HG02759 (cell line): ENCODE measurements around the gene A2ML1.
"Not testable (repeated sequence)": the region's sequence is repeated elsewhere in the genome, so short reads cannot be mapped to it uniquely, and the experiment has no call there.

Experiments used
- ATAC-seq: cut with Tn5 transposase; IDR thresholded peaks from one replicate; pipeline ENCODE4 v1.9.1; 2021; ENCODE audit warnings: mild to moderate bottlenecking, moderate library complexity; ENCODE audit not compliant: unreplicated experiment

Gene A2ML1

GRCh38 chr12:8822298-8822697 is at the start of gene A2ML1:
Gene A2ML1, plus strand, starts transcription at chr12:8822621. Its CDS starts 31 bp downstream, at chr12:8822652.
- no peak for ATAC-seq

DNA sequence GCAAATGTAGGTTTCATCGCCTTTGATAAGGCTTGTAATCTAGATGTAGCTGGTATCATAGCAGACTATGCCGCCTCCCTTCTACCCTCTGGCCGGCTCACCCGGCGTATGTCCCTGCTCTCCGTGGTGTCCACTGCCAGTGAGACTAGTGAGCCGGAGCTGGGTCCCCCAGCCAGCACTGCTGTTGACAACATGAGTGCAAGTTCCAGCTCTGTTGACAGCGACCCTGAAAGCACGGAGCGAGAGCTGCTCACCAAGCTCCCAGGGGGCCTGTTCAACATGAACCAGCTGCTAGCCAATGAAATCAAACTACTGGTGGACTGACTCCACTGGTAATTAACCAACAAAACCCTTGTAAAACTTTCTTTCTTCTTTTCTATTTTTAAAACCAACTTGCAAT is 49.0 kb upstream of the A2ML1 start:
- ATAC-seq = no peak

GRCh38 chr12:8779281-8779680 is 43.1 kb upstream of the A2ML1 start:
- ATAC-seq = no peak

DNA sequence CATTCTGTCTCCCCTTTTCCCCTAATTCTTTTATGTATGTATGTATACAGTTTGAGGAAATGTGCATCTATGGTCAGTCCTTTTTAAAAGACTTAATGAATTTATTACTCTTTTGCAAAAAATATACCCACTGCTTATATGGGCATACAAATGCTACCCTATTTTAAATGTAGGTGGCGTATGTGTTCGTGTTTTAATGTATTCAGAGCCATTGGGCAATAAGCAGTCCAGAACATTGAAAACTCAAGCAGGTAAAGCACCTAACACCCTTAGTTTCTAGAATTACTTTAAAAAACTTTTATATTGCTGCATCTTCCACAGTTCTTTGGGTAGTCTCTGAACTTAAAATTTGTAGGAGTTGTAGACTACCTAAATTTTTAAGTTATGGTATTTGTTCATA is 42.6 kb upstream of the A2ML1 start:
- no peak for ATAC-seq

GRCh38 chr12:8780389-8780788 is 42.0 kb upstream of the A2ML1 start:
- no peak for ATAC-seq

DNA sequence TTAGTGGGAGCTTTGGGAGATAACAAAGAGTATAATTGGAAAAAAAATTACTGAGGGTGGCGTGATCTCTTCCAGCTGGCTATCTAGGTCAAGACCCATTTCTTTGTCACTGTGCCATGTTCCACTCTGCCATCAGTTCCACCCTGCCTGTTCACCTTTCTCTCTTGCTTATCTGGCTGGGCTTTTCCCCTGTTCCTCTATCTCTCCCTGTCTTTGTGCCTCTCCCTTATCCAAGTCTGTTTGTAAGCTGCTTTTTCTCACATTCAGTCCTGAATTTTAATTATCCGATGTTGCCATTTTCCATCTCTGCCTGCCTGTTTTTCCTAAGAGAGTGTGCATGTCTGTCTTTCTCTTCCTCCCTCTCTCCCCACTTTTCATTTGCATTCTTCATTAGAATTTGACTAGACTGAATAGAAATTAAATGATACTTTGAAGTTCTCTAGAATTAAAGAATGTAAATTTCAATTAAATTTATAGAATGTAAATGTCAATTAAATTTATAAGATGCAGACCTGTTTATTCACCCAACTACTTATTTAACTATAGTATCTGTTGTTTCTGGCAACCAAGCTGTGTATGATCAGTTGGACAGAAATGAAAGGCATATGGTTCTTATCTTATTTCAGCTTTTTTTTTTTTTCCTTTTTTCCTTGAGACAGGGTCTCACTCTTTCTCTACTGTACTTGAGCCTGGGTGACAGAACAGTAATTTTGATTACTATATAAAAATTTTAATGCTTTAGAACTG is 40.9 kb upstream of the A2ML1 start:
- no peak for ATAC-seq

DNA sequence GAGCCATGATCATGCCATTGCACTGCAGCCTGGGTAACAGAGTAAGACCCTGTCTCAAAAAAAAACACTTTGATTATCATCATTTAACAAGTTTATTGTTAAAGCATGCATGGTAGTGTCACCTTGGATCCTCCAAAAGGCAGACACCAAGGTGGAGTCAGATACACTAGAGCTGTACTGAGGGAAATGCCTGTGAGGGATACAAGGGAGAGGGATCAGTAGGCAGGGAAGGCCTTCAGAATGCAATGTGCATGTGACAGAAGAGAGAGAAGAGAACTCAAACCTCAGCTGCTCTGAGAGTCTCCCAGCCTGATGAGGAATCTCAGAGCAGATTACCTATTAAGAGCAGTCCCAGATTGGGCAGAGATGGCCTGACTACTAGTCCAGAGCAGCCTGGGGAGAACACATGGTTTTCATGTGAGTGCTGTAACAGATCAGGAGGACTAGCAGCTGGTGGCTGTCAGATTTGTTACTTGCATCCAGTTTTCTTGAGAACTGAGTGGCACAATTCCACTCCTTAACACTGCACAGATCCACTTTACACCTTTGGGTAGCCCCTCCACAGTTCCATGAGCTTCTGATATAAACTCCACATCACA is 38.0 kb upstream of the A2ML1 start:
- ATAC-seq = no peak

GRCh38 chr12:8785499-8785898 is 36.9 kb upstream of the A2ML1 start:
- no peak for ATAC-seq

DNA sequence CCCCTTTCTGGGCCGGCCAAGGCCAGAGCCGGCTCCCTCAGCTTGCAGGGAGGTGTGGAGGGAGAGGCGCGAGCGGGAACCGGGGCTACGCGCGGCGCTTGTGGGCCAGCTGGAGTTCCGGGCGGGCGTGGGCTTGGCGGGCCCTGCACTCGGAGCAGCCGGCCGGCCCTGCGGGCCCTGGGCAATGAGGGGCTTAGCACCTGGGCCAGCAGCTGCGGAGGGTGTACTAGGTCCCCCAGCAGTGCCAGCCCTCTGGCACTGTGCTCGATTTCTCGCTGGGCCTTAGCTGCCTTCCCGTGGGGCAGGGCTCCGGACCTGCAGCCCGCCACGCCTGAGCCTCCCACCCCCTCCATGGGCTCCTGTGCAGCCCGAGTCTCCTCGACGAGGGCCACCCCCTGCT is 35.2 kb upstream of the A2ML1 start:
- not testable (repeated sequence) for ATAC-seq

GRCh38 chr12:8788706-8789105 is 33.7 kb upstream of the A2ML1 start:
- not testable (repeated sequence) for ATAC-seq

GRCh38 chr12:8789341-8790013 is 32.9 kb upstream of the A2ML1 start:
- ATAC-seq = not testable (repeated sequence)

DNA sequence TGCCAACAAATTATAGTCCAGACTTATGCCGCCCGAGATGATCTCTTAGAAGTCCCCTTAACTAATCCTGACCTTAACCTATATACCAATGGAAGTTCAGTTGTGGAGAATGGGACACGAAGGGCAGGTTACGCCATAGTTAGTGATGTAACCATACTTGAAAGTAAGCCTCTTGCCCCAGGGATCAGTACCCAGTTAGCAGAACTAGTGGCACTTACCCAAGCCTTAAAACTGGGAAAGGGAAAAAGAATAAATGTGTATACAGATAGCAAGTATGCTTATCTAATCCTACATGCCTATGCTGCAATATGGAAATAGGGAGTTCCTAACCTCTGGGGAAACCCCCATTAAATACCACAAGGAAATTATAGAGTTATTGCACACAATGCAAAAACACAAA is 29.2 kb upstream of the A2ML1 start:
- ATAC-seq = not testable (repeated sequence)

- not testable (repeated sequence) for ATAC-seq
Observed at GRCh38 chr12:8794611-8795010, 27.8 kb upstream of the A2ML1 start.

GRCh38 chr12:8796831-8797626 is 25.4 kb upstream of the A2ML1 start:
- ATAC-seq = no peak

GRCh38 chr12:8801213-8801612 is 21.2 kb upstream of the A2ML1 start:
- not testable (repeated sequence) for ATAC-seq

DNA sequence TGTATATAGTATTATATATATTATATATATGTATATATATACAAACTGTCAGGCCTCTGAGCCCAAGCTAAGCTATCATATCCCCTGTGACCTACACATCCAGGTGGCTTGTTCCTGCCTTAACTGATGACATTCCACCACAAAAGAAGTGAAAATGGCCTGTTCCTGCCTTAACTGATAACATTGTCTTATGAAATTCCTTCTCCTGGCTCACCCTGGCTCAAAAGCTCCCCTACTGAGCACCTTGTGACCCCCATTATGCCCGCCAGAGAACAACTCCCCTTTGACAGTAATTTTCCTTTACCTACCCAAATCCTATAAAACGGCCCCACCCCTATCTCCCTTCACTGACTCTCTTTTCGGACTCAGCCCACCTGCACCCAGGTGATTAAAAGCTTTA is 17.6 kb upstream of the A2ML1 start:
- not testable (repeated sequence) for ATAC-seq

- not testable (repeated sequence) for ATAC-seq
Observed at GRCh38 chr12:8805487-8805886, 16.9 kb upstream of the A2ML1 start.

- ATAC-seq = not testable (repeated sequence)
Observed at GRCh38 chr12:8807084-8807483, 15.3 kb upstream of the A2ML1 start.

DNA sequence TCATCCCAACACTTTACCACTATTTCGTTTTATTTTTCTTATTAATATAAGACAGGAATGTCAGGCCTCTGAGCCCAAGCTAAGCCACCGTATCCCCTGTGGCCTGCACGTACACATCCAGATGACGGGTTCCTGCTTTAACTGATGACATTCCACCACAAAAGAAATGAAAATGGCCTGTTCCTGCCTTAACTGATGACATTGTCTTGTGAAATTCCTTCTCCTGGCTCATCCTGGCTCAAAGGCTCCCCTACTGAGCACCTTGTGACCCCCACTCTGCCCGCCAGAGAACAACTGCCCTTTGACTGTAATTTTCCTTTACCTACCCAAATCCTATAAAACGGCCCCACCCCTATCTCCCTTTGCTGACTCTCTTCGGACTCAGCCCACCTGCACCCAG is 12.3 kb upstream of the A2ML1 start:
- not testable (repeated sequence) for ATAC-seq

DNA sequence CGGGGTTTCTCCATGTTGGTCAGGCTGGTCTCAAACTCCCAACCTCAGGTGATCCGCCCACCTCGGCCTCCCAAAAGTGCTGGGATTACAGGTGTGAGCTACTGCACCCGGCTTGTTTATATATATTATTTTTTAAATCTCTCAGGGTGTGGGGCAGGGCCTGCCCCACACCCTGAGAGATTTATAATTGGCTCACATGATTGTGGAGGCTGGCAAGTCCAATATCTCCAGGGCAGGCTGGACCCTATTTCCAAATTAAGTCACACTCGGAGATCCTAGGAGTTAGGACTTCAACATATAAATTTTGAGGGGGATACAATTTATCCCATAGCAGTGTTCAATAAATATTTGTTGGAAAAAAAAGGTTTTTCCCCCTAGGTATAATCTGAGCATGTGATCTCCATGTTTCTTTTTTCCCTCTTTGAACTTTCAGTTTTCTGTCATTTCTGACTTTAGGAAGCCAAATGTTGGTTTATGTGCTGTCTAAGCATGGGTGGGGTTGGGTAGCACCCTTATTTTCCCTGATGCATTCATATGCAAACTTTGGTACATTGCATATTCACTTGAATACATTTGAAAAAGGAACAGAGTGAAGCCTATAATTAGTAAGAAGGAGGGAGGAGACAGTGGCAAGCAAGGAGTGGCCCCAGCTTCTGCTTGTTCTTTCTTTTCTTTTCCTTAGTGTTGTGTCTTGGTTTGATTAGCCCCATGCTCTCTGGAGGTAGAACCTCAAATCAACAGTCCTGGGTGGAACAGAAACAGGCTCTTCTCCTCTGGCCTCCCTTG is 8.7 kb upstream of the A2ML1 start:
- no peak for ATAC-seq
